Panc1 (cell line): ENCODE data around the gene HS2ST1. TPM values are rescaled to one million over a fixed set of nuclear protein-coding genes. Genes with fewer than 3 reads are reported as not detected.

Experiments
- ATAC-seq: fragments of 200-7000 bp; cut with Tn5 transposase; 2 replicates; pipeline ENCODE4 v1.9.1; 2020; ENCODE audit warnings: mild to moderate bottlenecking, moderate library complexity
- BruUV-seq: library from RNA; stranded (reverse); fragments of 400-500 nt; replicated peaks from 2 replicates; lab custom pipeline; 2021; lab: Mats Ljungman, UMichigan
- CTCF ChIA-PET: fragments of 300-600 bp; sonication (Branson Sonifier 250); formaldehyde crosslinking; loops from one replicate; lab custom pipeline; 2022; ENCODE audit warnings: antibody characterized with exemption; lab: Charles Lee
- POLR2A ChIA-PET: fragments of 300-600 bp; sonication (Branson Sonifier 250); formaldehyde crosslinking; loops from one replicate; lab custom pipeline; 2022; ENCODE audit warnings: antibody characterized with exemption; lab: Charles Lee
- DNase-seq: peaks from one replicate; pipeline ENCODE4 v3.0.0-alpha.2; 2010; ENCODE audit warnings: low read depth, low spot score
- H3K27ac ChIP-seq: 2 replicates; pipeline ENCODE4 v1.5.1; 2011; ENCODE audit warnings: mild to moderate bottlenecking, low read length, inconsistent platforms
- H3K27me3 ChIP-seq: fragments of 200-500 bp; sonication (Bioruptor generic); 2 replicates; pipeline ENCODE4 v1.6.0; 2014; ENCODE audit warnings: low read length, inconsistent platforms; ENCODE audit not compliant: control insufficient read depth, insufficient read depth
- H3K36me3 ChIP-seq: fragments of 200-500 bp; sonication (Bioruptor generic); 2 replicates; pipeline ENCODE4 v1.5.1; 2014; ENCODE audit warnings: inconsistent platforms, mild to moderate bottlenecking, low read length, moderate library complexity; ENCODE audit not compliant: control insufficient read depth, insufficient read depth
- H3K4me1 ChIP-seq: 2 replicates; pipeline ENCODE4 v1.5.1; 2011; ENCODE audit warnings: inconsistent platforms, mild to moderate bottlenecking, low read length, moderate library complexity; ENCODE audit not compliant: control insufficient read depth, insufficient read depth
- H3K4me3 ChIP-seq, 2 experiments: 2 replicates each; pipeline ENCODE4 v1.5.1; 2011 to 2012; ENCODE audit warnings: low read depth in 2 of 2, low read length in 2 of 2, mild to moderate bottlenecking in 2 of 2, inconsistent platforms in 1 of 2, moderate library complexity in 1 of 2
- H3K9me3 ChIP-seq: fragments of 200-500 bp; sonication (Bioruptor generic); 2 replicates; pipeline ENCODE4 v1.5.1; 2014; ENCODE audit warnings: low read depth, mild to moderate bottlenecking, inconsistent platforms, low read length, moderate library complexity; ENCODE audit not compliant: control insufficient read depth, insufficient read depth
- CTCF ChIP-seq: fragments of 450-650 bp; IDR thresholded peaks from 2 replicates; pipeline ENCODE4 v1.5.1; 2017; ENCODE audit warnings: mild to moderate bottlenecking
- POLR2AphosphoS5 ChIP-seq: IDR thresholded peaks from 2 replicates; pipeline ENCODE4 v1.6.1; 2012; ENCODE audit warnings: mild to moderate bottlenecking, low read depth, low read length, moderate library complexity
- SIN3A ChIP-seq: IDR thresholded peaks from 2 replicates; pipeline ENCODE4 v1.6.1; 2012; ENCODE audit warnings: low read depth, mild to moderate bottlenecking, low read length, moderate library complexity, borderline replicate concordance; ENCODE audit not compliant: insufficient read depth
- TCF7L2 ChIP-seq: IDR thresholded peaks from 2 replicates; pipeline ENCODE4 v1.6.1; 2011; ENCODE audit warnings: mild to moderate bottlenecking, low read depth, low read length, inconsistent platforms
- in situ Hi-C: cut with HindIII; loops from 2 replicates; pipeline ENCODE4 v1.10.0; 2016; ENCODE audit warnings: low sequenced_read_pairs, low pct_unique_long_range_greater_than_20kb
- intact Hi-C: fragments of 100-400 bp; cut with micrococcal nuclease; formaldehyde crosslinking; loops from one replicate; pipeline ENCODE4 v1.10.0; 2022; ENCODE audit not compliant: unreplicated experiment
- total RNA-seq: library from RNA; stranded (reverse); gene quantifications from one replicate; pipeline ENCODE4 v1.2.1, GENCODE V29; 2021; ENCODE audit not compliant: unreplicated experiment
- TF ChIP-seq, protein P1 (sequence below), 2 experiments: IDR thresholded peaks; 2 replicates each; pipeline ENCODE4 v1.6.1; 2011 to 2012; ENCODE audit warnings: low read depth in 2 of 2, control low read depth in 1 of 2, low read length in 1 of 2, mild to moderate bottlenecking in 1 of 2, moderate library complexity in 1 of 2; ENCODE audit not compliant: insufficient read depth in 1 of 2

Gene HS2ST1
- total RNA-seq, 1 experiment from 2014 or later = 81.0 TPM

DNA sequence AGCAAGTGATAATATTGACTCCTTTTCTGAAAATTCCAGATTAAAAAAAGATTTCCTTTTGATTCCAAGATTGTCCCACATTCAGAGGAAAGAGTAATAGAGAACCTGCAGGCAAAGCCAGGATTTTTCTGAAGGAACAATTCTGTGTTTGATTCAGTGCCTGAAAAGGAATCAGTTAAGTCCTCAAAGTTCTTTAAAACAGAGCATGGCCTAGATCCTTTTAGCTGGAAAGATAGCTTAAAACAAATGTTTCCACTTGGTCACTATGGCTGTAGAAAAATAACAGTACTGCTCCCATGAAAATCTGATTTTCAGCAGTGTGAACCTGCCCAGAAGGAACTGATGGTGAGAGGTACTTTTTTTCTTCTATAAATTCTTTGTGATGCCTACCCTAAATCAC lies 41.8 kb downstream of the HS2ST1 start:
- H3K9me3 ChIP-seq = no peaks in the 10 kb centered on the region
- BruUV-seq = no TSS peak
- no peak overlapping the region for H3K27ac ChIP-seq
- in situ Hi-C loops = no loop called here
- H3K4me3 ChIP-seq = no peak overlapping the region
- ATAC-seq (no peak), DNase-seq (no peak)
- intact Hi-C loops = no loop called here
- H3K27me3 ChIP-seq = no peaks in the 10 kb centered on the region
- no peaks in the 10 kb centered on the region for H3K4me1 ChIP-seq
- H3K36me3 ChIP-seq = no peaks in the 10 kb centered on the region
- TF ChIP-seq TCF7L2 (no peak), SIN3A (no peak), CTCF (no peak), POLR2AphosphoS5 (no peak)
- TF ChIP-seq, protein P1, sequence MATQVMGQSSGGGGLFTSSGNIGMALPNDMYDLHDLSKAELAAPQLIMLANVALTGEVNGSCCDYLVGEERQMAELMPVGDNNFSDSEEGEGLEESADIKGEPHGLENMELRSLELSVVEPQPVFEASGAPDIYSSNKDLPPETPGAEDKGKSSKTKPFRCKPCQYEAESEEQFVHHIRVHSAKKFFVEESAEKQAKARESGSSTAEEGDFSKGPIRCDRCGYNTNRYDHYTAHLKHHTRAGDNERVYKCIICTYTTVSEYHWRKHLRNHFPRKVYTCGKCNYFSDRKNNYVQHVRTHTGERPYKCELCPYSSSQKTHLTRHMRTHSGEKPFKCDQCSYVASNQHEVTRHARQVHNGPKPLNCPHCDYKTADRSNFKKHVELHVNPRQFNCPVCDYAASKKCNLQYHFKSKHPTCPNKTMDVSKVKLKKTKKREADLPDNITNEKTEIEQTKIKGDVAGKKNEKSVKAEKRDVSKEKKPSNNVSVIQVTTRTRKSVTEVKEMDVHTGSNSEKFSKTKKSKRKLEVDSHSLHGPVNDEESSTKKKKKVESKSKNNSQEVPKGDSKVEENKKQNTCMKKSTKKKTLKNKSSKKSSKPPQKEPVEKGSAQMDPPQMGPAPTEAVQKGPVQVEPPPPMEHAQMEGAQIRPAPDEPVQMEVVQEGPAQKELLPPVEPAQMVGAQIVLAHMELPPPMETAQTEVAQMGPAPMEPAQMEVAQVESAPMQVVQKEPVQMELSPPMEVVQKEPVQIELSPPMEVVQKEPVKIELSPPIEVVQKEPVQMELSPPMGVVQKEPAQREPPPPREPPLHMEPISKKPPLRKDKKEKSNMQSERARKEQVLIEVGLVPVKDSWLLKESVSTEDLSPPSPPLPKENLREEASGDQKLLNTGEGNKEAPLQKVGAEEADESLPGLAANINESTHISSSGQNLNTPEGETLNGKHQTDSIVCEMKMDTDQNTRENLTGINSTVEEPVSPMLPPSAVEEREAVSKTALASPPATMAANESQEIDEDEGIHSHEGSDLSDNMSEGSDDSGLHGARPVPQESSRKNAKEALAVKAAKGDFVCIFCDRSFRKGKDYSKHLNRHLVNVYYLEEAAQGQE (IDR thresholded peaks at IDR 0.05; ENCODE audit: insufficient read depth in 1 of 2, low read depth in 2 of 2, low read length in 1 of 2) = no peak
- CTCF ChIA-PET = no interaction called here
- POLR2A ChIA-PET = no interaction called here

- no peak overlapping the region for H3K27ac ChIP-seq
- no peak overlapping the region for H3K4me3 ChIP-seq
- POLR2A ChIA-PET = no interaction called here
- intact Hi-C loops (no loop called here), in situ Hi-C loops (no loop called here)
- no peaks in the 10 kb centered on the region for H3K4me1 ChIP-seq
- CTCF ChIA-PET = no interaction called here
- no TSS peak for BruUV-seq
- no peaks in the 10 kb centered on the region for H3K36me3 ChIP-seq
- no peaks in the 10 kb centered on the region for H3K9me3 ChIP-seq
- DNase-seq (no peak), ATAC-seq (no peak)
- no peaks in the 10 kb centered on the region for H3K27me3 ChIP-seq
- TF ChIP-seq, protein P1 (IDR thresholded peaks at IDR 0.05; ENCODE audit: insufficient read depth in 1 of 2, low read depth in 2 of 2, low read length in 1 of 2) = no peak
- TF ChIP-seq POLR2AphosphoS5 = no peak
- TF ChIP-seq TCF7L2 = no peak
- no peak for TF ChIP-seq CTCF
- no peak for TF ChIP-seq SIN3A
These were observed 42.8 kb downstream of the HS2ST1 start for GRCh38 chr1:86957221-86957620.
